ENCODE measurements around the gene PEX16.

- TF ChIP-seq, protein P1, sequence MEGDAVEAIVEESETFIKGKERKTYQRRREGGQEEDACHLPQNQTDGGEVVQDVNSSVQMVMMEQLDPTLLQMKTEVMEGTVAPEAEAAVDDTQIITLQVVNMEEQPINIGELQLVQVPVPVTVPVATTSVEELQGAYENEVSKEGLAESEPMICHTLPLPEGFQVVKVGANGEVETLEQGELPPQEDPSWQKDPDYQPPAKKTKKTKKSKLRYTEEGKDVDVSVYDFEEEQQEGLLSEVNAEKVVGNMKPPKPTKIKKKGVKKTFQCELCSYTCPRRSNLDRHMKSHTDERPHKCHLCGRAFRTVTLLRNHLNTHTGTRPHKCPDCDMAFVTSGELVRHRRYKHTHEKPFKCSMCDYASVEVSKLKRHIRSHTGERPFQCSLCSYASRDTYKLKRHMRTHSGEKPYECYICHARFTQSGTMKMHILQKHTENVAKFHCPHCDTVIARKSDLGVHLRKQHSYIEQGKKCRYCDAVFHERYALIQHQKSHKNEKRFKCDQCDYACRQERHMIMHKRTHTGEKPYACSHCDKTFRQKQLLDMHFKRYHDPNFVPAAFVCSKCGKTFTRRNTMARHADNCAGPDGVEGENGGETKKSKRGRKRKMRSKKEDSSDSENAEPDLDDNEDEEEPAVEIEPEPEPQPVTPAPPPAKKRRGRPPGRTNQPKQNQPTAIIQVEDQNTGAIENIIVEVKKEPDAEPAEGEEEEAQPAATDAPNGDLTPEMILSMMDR (CRISPR knock-in tag; IDR thresholded peaks at IDR 0.05) = no peak
- TF ChIP-seq EHMT2 (IDR thresholded peaks at IDR 0.05; ENCODE audit: borderline replicate concordance, low read depth, low read length) (no peak), YY1 (IDR thresholded peaks at IDR 0.05; ENCODE audit: insufficient read depth, insufficient replicate concordance, low read depth, low read length) (no peak), ZNF441 (CRISPR knock-in tag; IDR thresholded peaks at IDR 0.05; ENCODE audit: borderline replicate concordance) (no peak), RARG (CRISPR knock-in tag; IDR thresholded peaks at IDR 0.05; ENCODE audit: low read depth) (no peak), SAFB2 (CRISPR knock-in tag; IDR thresholded peaks at IDR 0.05; ENCODE audit: borderline replicate concordance, low read depth) (no peak), RELA (CRISPR knock-in tag; IDR thresholded peaks at IDR 0.05) (no peak), SIN3A (IDR thresholded peaks at IDR 0.05; ENCODE audit: borderline replicate concordance, low read depth, low read length) (no peak), ZNF33B (CRISPR knock-in tag; IDR thresholded peaks at IDR 0.05) (no peak), POLR2A (IDR thresholded peaks at IDR 0.05; ENCODE audit: insufficient read depth in 1 of 2, low read depth in 2 of 2, low read length in 2 of 2) (no peak), BCLAF1 (IDR thresholded peaks at IDR 0.05) (no peak), NBN (conservative IDR thresholded peaks at IDR 0.05) (no peak), KDM2A (CRISPR knock-in tag; IDR thresholded peaks at IDR 0.05; ENCODE audit: borderline replicate concordance, low read depth) (no peak)
- TF ChIP-seq, protein P2, sequence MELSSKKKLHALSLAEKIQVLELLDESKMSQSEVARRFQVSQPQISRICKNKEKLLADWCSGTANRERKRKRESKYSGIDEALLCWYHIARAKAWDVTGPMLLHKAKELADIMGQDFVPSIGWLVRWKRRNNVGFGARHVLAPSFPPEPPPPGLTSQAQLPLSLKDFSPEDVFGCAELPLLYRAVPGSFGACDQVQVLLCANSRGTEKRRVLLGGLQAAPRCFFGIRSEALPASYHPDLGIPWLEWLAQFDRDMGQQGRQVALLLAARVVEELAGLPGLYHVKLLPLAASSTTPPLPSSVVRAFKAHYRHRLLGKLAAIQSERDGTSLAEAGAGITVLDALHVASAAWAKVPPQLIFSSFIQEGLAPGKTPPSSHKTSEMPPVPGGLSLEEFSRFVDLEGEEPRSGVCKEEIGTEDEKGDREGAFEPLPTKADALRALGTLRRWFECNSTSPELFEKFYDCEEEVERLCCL (CRISPR knock-in tag; IDR thresholded peaks at IDR 0.05; ENCODE audit: borderline replicate concordance) = no peak
Observed at GRCh38 chr11:45918962-45919675, 1.4 kb upstream of the PEX16 start.
